RKO (cell line): ENCODE data around the gene PDXDC1.
"Not testable (repeated sequence)": the region's sequence is repeated elsewhere in the genome, so short reads cannot be mapped to it uniquely, and the experiment has no call there.

Source experiments
- DNase-seq: peaks from one replicate; pipeline ENCODE4 v3.0.0-alpha.2; 2016; ENCODE audit warnings: low spot score

PDXDC1 gene

DNA sequence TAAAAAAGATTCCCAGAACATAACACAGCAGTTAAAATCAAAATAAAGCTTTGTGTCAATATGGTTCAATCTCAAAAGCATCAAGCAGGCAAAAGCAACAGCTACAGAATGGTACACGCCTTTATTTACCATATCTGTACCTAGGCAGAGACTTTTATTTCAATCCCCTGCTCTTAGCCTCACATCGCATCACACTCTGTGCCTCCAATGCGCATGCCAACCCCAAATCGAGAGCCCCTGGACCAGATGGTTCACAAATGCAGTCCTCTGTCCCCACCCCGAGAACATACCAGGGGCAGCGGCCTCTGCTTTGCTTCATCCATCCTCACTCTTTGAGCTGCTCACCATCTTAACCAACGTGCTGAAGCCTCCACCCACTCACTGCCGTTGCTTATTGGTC lies 91.9 kb downstream of the PDXDC1 start:
- not testable (repeated sequence) for DNase-seq

DNA sequence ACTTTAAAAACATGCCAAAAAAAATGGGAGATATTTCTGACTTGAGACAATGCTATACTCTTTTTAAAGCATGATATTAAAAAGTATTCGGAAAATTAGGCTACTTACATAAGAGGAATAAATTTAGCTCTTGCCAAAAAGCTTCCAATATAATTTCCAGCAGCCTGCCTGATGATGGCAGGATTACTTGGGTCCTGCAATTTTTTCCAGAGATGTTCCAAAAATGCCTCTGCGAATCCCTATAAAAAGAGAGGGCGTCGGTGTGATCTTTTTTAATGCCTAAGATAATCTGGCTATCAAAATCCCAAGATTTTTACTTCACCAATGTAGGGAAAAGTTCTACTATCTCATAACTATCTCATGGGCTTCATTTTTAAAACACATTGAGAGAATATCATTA lies 96.2 kb downstream of the PDXDC1 start:
- DNase-seq: not testable (repeated sequence)

DNA sequence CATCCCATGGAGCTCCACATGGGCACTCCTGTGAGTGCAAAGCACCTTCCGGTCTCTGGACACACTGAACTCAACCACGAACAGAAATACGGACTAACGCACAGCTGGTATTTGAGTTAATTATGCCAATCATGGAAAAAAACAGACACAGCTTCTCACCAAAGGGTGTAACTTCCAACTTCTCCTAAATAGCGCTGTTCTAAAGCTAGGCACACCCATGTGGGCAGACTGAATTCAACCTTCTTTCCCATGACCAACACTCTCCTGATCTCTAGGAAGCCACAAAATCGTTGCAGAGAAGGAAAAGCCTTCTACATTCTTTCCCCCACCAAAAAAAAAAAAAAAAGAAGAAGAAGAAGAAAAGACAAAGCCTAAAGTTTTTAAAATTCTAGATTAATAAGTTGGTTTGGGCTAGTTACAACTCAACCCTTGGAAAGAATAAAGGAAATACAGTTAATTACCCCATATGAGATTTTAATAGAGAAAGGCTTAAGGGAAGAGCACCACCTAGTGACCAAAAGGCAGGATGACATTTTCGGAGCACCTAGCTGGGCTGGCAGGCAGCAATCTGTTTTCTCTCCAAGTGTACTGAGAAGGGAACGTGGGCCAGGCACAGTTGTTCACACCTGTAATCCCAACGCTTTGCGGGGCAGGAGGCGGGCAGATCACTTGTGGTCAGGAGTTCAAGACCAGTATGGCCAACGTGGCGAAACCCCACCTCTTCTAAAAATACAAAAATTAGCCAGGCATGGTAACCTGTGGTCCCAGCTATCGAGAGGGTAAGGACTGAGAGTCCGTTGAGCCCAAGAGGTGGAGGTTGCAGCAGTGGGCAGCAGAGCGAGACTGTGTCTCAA lies 97.3 kb downstream of the PDXDC1 start:
- not testable (repeated sequence) for DNase-seq

DNA sequence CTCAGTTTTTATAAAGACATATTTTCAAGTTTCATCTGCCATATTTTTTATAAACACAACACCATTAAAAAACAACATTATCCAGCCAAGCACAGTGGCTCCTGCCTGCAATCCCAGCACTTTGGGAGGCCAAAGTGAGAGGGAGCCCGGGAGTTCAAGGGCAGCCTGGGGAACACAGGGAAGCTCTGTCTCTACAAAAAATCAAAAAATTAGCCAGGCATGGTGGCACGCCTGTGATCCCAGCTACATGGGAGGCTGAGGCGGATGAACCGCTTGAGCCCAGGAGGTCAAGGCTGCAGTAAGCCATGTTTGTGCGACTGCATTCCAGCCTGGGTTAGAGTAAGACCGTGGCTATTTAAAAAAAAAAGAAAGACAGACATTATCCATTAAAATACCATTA lies 98.3 kb downstream of the PDXDC1 start:
- DNase-seq: no peak

DNA sequence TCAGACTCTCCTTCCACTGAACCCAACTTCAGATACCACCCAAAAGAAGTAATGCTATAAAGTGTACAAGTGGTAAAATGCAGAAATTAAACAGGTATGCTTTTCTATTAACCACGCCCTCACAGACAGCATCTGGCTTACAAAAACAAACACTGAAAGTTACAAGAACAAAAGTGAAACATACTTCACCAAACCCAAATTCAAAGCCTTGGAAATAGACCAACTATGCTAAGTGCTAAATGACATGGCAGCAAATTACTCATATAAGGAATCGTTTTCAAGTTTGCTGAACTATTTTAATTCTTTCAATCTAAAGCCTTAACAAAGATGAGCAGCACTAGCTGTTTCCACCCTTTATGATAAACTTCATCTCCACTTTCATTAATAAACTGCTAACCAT lies 101.3 kb downstream of the PDXDC1 start:
- DNase-seq: not testable (repeated sequence)

DNA sequence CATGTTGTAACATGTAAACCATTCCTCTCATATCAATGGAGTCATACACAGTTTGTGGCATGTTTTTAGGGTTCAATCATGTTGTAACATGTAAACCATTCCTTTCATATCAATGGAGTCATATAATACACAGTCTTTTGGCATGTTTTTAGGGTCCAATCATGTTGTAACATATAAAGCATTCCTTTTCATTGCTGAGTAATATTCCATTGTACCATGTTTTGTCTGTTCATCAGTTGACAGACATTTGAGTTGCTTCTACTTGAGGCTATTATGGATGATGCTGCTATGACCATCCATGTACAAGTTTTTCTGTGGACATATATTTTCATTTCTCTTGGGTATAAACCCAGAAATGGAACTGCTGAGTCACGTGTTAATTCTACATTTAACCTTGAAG lies 106.1 kb downstream of the PDXDC1 start:
- DNase-seq: not testable (repeated sequence)

DNA sequence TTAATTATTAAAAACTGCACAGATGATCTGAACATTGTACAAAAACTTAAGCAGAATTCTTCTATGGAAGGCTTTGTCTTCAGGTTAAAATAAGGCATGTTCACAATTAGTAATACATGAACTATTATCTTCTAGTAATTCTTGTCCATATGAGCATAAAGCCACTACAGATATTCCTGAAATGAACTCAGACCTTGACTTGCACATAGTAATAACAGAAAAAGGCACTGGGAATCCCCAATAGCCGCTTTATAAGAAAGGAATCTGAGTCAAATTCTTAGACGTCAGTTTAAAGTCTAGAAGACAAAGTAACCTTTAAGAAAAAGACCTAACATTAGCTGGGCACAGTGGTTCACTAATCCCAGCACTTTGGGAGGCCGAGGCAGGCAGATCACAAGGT lies 108.0 kb downstream of the PDXDC1 start:
- not testable (repeated sequence) for DNase-seq

DNA sequence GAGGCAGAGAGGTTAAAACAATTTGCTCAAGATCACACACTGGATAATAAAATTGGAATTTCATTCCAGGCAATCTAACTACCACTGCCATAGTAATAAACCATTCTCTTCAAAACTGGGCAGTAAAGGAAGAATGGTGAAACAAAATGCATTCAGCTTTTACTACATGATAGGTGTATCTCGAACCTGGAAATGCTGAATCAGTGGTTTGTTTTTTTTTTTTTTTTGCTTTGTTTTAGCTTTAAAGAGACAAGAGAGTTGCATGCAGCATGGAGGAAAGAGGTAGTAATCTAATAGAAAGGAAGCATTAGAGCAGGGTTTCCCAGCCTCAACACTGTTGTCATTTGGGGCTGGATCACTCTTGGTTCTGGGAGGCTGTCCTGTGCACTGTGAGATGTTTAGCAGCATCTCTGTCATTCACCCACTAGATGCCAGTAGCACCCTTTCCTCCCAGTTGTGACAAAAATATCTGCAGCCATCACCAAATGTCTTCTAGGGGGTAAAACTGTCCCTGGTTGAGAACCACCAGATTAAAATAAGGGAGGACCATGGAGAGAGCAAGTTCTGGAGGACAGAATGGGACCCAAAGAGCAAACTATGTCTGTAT lies 115.9 kb downstream of the PDXDC1 start:
- not testable (repeated sequence) for DNase-seq

DNA sequence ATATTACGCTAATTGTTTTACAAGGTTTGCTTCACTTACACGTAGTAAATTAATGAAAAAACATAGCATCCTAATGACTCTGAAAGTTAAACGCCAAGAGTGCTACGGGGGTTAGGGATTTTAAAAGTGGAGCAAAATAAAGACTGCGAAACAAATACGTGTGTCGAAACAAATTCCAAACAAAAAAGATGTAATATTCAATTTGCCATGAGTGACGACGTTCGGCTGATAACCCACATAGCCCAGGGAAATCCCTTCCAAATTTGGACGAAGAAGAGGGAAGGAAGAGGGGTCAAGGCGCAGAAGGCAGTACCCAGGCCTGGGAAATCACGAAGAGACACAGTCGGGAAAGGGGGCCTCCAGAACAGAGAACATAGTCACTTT lies 118.7 kb downstream of the PDXDC1 start:
- DNase-seq: not testable (repeated sequence)

DNA sequence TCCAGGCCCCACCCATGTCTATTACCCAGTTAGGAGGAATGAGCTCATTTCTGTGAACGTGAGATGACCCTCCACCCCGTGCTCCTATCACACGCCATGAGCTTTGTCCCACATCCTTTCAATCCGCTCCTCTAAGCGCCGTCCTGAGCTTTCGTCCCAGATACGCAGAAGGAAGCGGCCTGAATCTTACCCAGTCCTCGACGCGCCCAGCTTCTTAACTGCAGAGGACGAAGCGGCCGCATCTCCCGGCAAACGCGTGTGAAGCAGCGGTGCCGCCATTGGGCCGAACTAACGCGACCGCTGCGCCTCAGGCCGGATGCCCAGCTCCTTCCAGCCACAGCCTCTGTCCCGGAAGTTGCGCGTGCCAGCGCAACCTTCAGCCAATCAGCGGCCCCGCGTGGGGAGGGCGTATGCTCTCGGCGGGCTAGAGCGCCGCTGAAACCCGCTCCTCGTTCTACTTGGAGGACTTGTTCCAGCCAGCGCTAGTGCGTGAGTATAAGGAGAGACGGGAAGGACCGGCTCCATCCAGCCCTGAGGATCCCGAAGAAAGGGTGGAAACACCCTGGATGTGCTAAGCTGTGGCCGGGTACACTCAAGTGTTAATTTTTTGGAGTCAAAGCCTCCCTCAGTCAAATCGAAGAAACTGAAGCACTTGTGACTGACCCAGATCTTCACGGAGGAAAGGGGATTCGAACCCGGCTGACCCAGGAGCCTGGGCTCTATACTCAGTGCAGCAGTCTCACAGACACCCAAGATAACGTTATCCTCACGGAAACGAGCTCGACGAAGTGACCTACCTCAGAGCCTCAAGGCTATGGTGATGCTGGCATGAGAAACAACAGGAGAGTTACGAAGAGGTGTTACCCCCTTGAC lies 119.4 kb downstream of the PDXDC1 start, which contains the start of gene RRN3:
RRN3 (minus strand) TSS at position 318 of the 873 bp plus-strand sequence; CDS start at position 279, 39 bp downstream.
- DNase-seq: peak; percentile 93

DNA sequence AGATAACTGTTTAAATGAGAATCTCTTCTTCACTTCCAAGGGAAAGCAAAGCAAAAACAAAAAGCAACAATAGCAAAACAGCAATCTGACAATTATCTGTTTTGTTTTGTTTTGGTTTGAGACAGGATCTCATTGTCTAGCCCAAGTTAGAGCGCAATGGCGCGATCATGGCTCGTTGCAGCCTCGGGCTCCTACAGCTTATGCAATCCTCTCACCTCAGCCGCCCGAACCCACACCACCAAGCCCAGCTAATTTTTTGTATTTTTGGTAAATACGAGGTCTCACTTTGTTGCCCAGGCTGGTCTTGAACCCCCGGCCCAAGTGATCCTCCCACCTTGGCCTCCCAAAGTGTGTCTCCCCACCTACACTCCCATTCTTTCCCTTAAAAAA lies 121.8 kb downstream of the PDXDC1 start:
- DNase-seq: not testable (repeated sequence)

DNA sequence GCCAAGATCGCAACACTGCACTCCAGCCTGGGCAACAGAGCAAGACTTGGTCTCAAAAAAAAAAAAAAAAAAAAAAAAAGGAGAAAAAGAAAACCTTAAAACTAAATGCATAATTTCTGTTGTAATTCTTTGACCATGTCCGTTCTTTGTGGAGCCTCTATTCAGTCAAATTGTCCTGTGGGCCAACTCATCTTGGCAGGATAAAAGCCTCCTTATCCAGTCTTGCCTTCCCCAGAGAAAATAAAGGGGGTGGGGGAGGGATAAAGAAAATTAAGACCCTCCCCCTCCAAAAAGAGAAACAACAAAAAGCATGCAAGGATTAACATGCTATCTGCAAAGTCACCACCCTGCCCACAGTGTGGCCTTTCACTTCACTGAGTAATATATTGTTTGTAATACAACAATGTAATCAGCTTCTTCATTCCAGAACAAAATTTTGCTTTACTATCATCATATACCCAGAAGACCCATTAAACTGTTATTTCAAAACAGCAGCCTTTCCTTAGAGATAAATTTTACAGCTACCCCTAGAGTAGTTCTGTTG lies 124.6 kb downstream of the PDXDC1 start:
- not testable (repeated sequence) for DNase-seq

DNA sequence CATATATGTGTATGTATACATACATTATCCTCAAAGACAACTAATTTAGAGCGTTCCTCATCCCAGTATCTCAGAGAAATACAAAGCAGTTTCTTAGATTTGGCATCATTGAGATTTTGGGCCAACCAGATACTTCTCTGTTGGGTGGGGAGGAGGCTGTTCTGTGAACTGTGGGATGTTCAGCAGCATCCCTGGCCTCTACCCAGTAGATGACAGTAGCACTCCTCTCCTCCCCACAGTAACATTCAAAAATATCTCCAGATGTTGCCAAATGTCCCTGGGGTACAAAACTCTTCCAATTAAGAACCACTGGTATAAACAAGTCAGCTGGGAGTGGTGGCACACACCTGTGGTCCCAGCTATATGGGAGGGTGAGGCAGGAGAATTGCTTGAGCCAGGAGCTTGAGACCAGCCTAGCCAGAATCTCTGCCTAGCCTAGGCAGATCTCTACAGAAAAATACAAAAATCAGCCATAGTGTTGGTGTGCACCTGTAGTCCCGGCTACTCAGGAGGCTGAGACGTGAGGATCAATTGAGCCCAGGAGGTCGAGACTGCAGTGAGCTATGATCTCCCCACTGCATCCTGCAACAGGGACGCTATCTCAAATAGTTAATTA lies 125.7 kb downstream of the PDXDC1 start:
- not testable (repeated sequence) for DNase-seq

DNA sequence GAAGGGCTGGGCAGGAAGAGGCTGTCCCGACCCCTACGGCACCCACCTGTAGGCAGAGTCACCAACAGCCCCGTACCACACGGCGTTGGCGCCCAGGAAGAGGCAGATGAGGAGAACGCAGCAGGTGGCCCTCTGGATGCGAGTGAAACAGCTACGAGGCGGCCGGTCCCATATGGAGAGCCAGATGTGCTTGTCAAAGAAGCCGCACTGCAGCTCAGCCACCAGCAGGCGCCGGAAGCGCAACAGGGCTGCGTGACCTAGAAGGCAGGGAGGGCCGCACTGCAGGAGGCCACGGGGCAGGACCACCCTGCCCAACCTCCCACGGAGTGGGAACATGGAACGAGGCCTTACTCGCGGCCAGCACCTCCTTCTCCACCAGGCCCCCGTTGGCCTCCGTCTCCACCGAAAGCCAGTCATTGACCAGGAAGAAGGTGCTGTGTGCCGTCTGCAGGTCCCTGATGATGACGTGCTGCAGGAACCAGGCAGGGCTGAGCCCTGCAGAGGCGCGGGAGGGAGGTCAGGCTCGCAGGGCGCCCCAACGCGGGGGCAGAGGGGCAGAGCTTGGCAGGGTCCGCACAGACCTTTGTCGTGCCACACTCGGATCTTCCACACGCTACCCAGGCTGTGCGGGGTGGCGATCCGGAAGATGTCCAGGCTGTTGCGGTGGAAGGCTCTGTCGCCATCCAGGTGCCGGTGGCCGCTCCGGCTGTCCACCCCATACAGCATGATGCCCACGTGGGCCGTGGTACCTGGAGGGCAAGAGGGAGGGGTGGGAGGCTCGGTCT lies 153.0 kb downstream of the PDXDC1 start:
- DNase-seq: not testable (repeated sequence)

DNA sequence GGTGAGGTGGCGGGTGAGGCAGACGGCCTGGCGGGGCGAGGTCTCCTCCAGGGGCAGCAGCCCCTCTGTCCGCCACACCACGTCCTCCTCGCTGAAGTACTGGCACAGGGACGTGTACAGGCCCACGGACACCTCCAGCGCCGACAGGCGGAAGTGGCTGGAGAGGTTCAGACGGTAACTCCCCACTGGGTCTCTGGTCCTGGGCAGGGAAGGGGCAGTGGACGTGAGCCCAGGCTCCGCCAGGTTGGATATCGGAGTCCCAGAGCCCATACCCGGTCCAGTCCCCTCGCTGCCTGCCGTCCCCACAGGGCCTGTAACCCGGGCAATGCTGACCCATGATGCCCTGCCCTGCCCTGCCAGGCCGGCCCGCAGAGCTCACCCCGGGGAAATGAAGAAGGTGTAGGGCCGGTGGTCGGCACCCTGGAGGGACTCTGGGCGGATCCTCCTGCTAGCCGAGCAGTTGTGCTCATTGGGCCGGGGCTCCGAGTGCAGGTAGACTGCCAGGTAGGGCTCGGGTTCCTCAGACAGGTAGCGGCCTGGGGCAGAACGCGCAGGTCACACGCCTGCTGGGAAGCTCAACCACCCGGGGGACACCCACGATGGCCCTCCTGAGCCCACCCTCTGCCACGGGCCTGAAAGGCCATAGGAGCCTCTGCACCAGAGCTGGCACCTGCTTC lies 155.6 kb downstream of the PDXDC1 start:
- DNase-seq: not testable (repeated sequence)

DNA sequence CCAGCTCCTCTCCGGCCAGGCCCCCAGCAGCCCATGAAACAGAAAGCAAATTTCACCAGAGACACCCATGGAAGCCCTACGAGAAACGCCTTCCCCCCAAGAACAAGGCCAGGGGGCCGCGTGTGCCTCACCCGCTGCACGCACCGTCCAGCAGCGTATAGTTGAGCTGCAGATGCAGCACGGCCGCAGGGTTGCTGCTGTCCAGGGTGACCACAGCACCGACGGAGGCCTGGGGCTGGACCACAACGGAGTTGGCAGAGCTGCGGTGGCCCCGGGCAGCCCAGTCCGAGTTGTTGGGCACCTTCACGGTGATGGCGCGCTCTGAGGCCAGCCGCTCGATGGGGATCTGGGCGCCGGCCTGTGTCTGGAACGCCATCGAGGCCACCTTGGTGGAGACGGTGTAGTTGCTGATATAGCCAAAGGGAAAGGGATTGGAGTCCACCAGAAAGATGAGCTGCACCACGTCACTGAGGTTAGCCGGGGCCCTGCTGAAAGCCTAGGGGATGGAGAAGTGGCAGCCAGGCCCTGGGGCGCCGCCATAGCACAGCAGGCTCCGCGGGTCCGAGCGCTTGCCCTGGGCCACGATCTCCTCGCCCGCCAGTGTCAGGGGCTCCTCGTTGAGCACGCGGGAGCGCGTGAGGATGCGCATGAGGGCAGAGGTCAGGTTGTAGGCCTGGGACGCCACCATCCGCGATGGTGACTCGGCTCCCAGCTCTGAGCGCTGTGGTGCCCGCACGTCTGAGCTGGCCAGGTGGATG lies 156.3 kb downstream of the PDXDC1 start:
- not testable (repeated sequence) for DNase-seq

DNA sequence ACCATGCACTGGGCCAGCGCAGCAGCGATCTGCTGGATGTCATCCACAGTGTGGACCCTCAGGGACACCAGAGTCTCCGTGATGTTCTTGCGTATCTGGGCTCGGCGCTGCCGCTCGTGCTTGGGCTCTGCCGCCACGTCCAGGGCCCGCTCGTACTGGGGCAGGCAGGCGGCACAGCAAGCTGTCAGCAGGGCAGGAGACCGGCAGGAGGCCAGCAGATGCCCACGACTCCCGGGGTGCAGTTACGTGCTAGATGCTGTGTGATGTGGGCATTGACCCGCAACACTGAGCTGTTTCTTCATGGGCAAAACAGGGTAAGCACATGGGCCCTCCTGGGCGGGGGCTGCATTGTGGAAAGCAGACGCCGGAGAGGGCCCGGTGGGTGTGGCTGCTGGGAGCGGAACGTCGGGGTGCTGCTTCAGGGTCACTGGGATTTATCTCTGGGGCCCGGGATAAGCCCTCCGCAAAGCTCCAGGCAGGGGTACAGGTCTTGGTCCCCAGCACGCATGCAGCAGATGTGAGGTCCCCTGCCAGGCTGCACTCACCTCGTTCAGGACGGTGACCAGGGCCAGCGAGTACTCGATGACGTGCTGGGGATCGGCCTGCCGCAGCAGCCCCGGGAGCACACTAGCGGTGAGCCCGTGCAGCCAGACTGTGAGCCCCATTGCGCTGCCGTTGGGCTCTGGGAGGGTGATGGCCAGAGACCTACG lies 158.0 kb downstream of the PDXDC1 start:
- DNase-seq: not testable (repeated sequence)

DNA sequence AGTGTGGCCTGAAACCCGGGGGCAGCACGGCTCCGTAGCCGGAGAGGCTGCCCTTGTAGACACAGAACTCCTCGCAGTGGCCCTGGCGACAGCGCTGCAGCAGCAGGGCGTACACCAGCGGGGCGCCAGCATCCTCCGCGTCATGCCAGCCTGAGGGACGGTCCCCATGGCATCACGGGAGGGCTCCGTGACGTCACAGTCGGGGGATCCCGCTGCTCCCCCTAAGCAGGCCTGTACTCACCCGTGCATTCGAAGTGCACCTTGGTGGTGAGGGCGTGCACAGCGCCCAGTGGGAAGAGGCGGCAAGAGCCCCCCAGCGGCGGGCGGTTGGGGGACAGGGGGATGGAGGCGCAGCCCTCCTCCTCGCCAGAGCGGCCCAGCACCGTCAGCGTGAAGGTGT lies 158.7 kb downstream of the PDXDC1 start:
- DNase-seq: not testable (repeated sequence)
